SK-N-SH (cell line): ENCODE measurements around the gene BICC1.

Source experiments
- CTCF ChIP-seq: fragments of 200-600 bp; sonication (generic); IDR thresholded peaks from 2 replicates; pipeline ENCODE4 v1.6.1; 2017; ENCODE audit warnings: antibody characterized with exemption, mild to moderate bottlenecking, moderate library complexity
- ELF1 ChIP-seq: IDR thresholded peaks from 2 replicates; pipeline ENCODE4 v1.4.0; 2012
- EZH2phosphoT487 ChIP-seq: fragments of 200-600 bp; sonication (generic); IDR thresholded peaks from 2 replicates; pipeline ENCODE4 v1.6.1; 2017; ENCODE audit warnings: low read depth, mixed run types, mild to moderate bottlenecking, antibody characterized with exemption, moderate library complexity, borderline replicate concordance
- FOSL2 ChIP-seq: IDR thresholded peaks from 2 replicates; pipeline ENCODE4 v1.4.0; 2012; ENCODE audit warnings: low read depth, mild to moderate bottlenecking, moderate library complexity, borderline replicate concordance
- FOXM1 ChIP-seq: IDR thresholded peaks from 2 replicates; pipeline ENCODE4 v1.4.0; 2012; ENCODE audit warnings: low read depth, mild to moderate bottlenecking
- IRF3 ChIP-seq: fragments of 150-350 bp; IDR thresholded peaks from 2 replicates; pipeline ENCODE4 v1.6.1; 2016; ENCODE audit warnings: mild to moderate bottlenecking, low read depth, low read length
- MEF2A ChIP-seq: IDR thresholded peaks from 2 replicates; pipeline ENCODE4 v1.4.0; 2012; ENCODE audit warnings: low read depth, borderline replicate concordance
- POLR2AphosphoS5 ChIP-seq: IDR thresholded peaks from 2 replicates; pipeline ENCODE4 v1.6.1; 2012; ENCODE audit warnings: low read depth, low read length
- RAD21 ChIP-seq: IDR thresholded peaks from 2 replicates; pipeline ENCODE4 v1.6.1; 2012; ENCODE audit warnings: mild to moderate bottlenecking, low read length
- RXRA ChIP-seq: IDR thresholded peaks from 2 replicates; pipeline ENCODE4 v1.4.0; 2012; ENCODE audit warnings: low read depth, mild to moderate bottlenecking, borderline replicate concordance
- YY1 ChIP-seq: IDR thresholded peaks from 2 replicates; pipeline ENCODE4 v1.4.0; 2012; ENCODE audit warnings: low read depth, mild to moderate bottlenecking

- no peak for TF ChIP-seq CTCF
- TF ChIP-seq POLR2AphosphoS5: no peak
- TF ChIP-seq YY1: no peak
- TF ChIP-seq ELF1: no peak
- TF ChIP-seq FOXM1: no peak
- no peak for TF ChIP-seq FOSL2
- TF ChIP-seq MEF2A: no peak
- no peak for TF ChIP-seq RXRA
- no peak for TF ChIP-seq IRF3
- no peak; the same call in 1 of the 2 replicates for TF ChIP-seq RAD21
- TF ChIP-seq EZH2phosphoT487: no peak
These were observed 16.5 kb downstream of the BICC1 start for GRCh38 chr10:58529077-58529728.
